Aorta (tissue), 5 donors: ENCODE data around the gene XRCC5. TPM values are rescaled to one million over a fixed set of nuclear protein-coding genes. Genes with fewer than 3 reads are reported as not detected.
"Not testable (repeated sequence)": the region's sequence is repeated elsewhere in the genome, so short reads cannot be mapped to it uniquely, and the experiment has no call there.

ENCODE experiments used
- ATAC-seq: fragments of 200-7000 bp; cut with Tn5 transposase; one replicate; pipeline ENCODE4 v1.9.1; 2022; ENCODE audit warnings: moderate library complexity; ENCODE audit not compliant: low FRiP score
- DNase-seq, 2 donors: peaks; one replicate each; pipeline ENCODE4 v3.0.0-alpha.2; 2020
- H3K27ac ChIP-seq, 2 donors: one replicate each; pipeline ENCODE4 v1.5.1; 2013; ENCODE audit warnings: low read length in 2 of 2, mild to moderate bottlenecking in 2 of 2, moderate library complexity in 2 of 2, control low read depth in 1 of 2, inconsistent platforms in 1 of 2, low read depth in 1 of 2
- H3K27me3 ChIP-seq, 2 donors: one replicate each; pipeline ENCODE4 v1.6.1; 2013; ENCODE audit warnings: control low read depth in 1 of 2, low read length in 1 of 2, mild to moderate bottlenecking in 1 of 2, moderate library complexity in 1 of 2; ENCODE audit not compliant: insufficient read depth in 2 of 2, control insufficient read depth in 1 of 2
- H3K36me3 ChIP-seq, 2 donors: one replicate each; pipeline ENCODE4 v1.6.1; 2013; ENCODE audit warnings: control low read depth in 1 of 2, low read length in 1 of 2, mild to moderate bottlenecking in 1 of 2; ENCODE audit not compliant: insufficient read depth in 2 of 2, control insufficient read depth in 1 of 2
- H3K4me1 ChIP-seq, 2 donors: one replicate each; pipeline ENCODE4 v1.6.1; 2013; ENCODE audit warnings: low read length in 2 of 2, control low read depth in 1 of 2, mild to moderate bottlenecking in 1 of 2, moderate library complexity in 1 of 2; ENCODE audit not compliant: insufficient read depth in 2 of 2, control insufficient read depth in 1 of 2
- H3K4me3 ChIP-seq, 2 donors: one replicate each; pipeline ENCODE4 v1.5.1; 2013; ENCODE audit warnings: low read length in 2 of 2, control low read depth in 1 of 2, mild to moderate bottlenecking in 1 of 2
- H3K9me3 ChIP-seq: one replicate; pipeline ENCODE4 v1.6.1; 2013; ENCODE audit warnings: mild to moderate bottlenecking, low read length; ENCODE audit not compliant: control insufficient read depth
- WGBS, 2 donors: extraction: QIAGEN DNeasy Blood & Tissue Kit; methylation state at CpG; one replicate each; pipeline ENCODE4 v1.1.7; 2013; 5-methylcytosine and 5-hydroxymethylcytosine counted together
- intact Hi-C, 2 donors: fragments of 100-400 bp; cut with DNase I; formaldehyde crosslinking; loops; one replicate each; pipeline versions ENCODE4 v1.14.2 to v1.15.0; 2022
- polyA plus RNA-seq, 2 donors: library from polyadenylated mRNA; stranded (reverse); fragments of 200-250 nt; gene quantifications; one replicate each; pipeline ENCODE4 v1.2.3, GENCODE V29; 2013
- total RNA-seq, 2 donors: library from RNA; stranded (reverse); fragmentation: NEBNext Ultra II Directional; extraction: Animal tissue kit (Norgen Biotek cat#: 25700); gene quantifications; one replicate each; pipeline ENCODE4 v1.2.1, GENCODE V29; 2021
- donor health status: healthy with polysubstance abuse.
- donor health status: Bipolar disorder and iron deficiency.
- donor health status: DM: no; HTN: no; CAD: no.
- donor health status: DM: no; HTN: no; CAD: no.
- donor health status: DM: yes; HTN: yes; CAD: no.

XRCC5 gene
- total and polyA plus RNA-seq, 4 donors: 64.0 to 189 (median 125) TPM

DNA sequence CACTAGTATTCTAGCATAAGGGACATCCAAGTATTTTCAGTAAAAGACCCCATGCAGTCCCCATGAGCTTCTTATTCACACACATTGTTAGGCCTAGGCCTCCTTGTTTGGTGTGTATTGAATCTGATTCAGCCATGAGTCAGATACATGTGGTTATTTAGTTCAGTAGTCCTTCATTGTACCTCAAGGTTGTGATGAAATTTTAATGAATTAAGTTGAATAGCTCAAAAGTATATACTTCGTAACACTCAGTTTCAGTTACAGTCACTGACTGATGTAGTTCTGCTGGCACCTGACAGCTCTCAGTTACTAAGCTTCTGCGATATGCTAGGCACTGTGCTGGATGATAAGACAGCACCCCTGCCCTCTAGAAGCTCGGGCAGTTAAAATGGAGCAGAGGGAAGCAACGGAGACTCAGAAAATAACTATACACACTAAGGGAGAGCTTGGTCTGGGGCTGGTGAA is 86.4 kb downstream of the XRCC5 start:
- no peaks in the 10 kb centered on the region for H3K9me3 ChIP-seq
- peaks cover 7 to 8% of the 10 kb centered on the region in 2 donors for H3K36me3 ChIP-seq
- ATAC-seq: no peak
- 88 to 92% methylated on average over 4 of the region's 4 CpGs for WGBS, 2 donors
- intact Hi-C loops: no loop called here
- H3K4me1 ChIP-seq: no peaks in the 10 kb centered on the region
- H3K27ac ChIP-seq: no peak overlapping the region
- DNase-seq: no peak
- no peaks in the 10 kb centered on the region for H3K27me3 ChIP-seq
- no peak overlapping the region for H3K4me3 ChIP-seq

- H3K4me1 ChIP-seq: no peaks in the 10 kb centered on the region
- H3K9me3 ChIP-seq: no peaks in the 10 kb centered on the region
- intact Hi-C loops: no loop called here
- H3K36me3 ChIP-seq: peaks cover 4 to 11% of the 10 kb centered on the region in 2 donors
- no peak overlapping the region for H3K27ac ChIP-seq
- no peaks in the 10 kb centered on the region for H3K27me3 ChIP-seq
- DNase-seq: no peak
- no peak for ATAC-seq
- no peak overlapping the region for H3K4me3 ChIP-seq
- WGBS, 2 donors: 77 to 90% methylated on average over 3 of the region's 3 CpGs
Measured at GRCh38 chr2:216201692-216202306, 92.7 kb downstream of the XRCC5 start.

- 58 to 76% methylated on average over 3 of the region's 3 CpGs for WGBS, 2 donors
- peaks cover 4 to 14% of the 10 kb centered on the region in 2 donors for H3K36me3 ChIP-seq
- intact Hi-C loops: no loop called here
Measured at GRCh38 chr2:216202626-216203250, 93.6 kb downstream of the XRCC5 start.

GRCh38 chr2:216205486-216205885 is 96.3 kb downstream of the XRCC5 start:
- no peak for DNase-seq
- H3K4me3 ChIP-seq: no peak overlapping the region
- peaks cover 7 to 11% of the 10 kb centered on the region in 2 donors for H3K36me3 ChIP-seq
- intact Hi-C loops: no loop called here
- no peaks in the 10 kb centered on the region for H3K27me3 ChIP-seq
- H3K9me3 ChIP-seq: no peaks in the 10 kb centered on the region
- ATAC-seq: no peak
- no peaks in the 10 kb centered on the region for H3K4me1 ChIP-seq
- WGBS, 2 donors: 90% methylated on average over 1 of the region's 1 CpG
- no peak overlapping the region for H3K27ac ChIP-seq

More at GRCh38 chr2:216202626-216203250, 93.6 kb downstream of the XRCC5 start:
- Histone ChIP-seq H3K4me1 (no peaks in the 10 kb centered on the region), H3K4me3 (no peak overlapping the region), H3K27me3 (no peaks in the 10 kb centered on the region), H3K27ac (no peak overlapping the region), H3K9me3 (no peaks in the 10 kb centered on the region)
- DNase-seq (no peak), ATAC-seq (no peak)

- H3K36me3 ChIP-seq: peaks cover 9 to 11% of the 10 kb centered on the region in 2 donors
- DNase-seq (no peak), ATAC-seq (no peak)
- no peaks in the 10 kb centered on the region for H3K9me3 ChIP-seq
- no peaks in the 10 kb centered on the region for H3K27me3 ChIP-seq
- intact Hi-C loops: no loop called here
- 90 to 93% methylated on average over 2 of the region's 2 CpGs for WGBS, 2 donors
- H3K4me3 ChIP-seq: no peak overlapping the region
- no peak overlapping the region for H3K27ac ChIP-seq
- no peaks in the 10 kb centered on the region for H3K4me1 ChIP-seq
Measured at GRCh38 chr2:216206041-216206703, 97.0 kb downstream of the XRCC5 start.

DNA sequence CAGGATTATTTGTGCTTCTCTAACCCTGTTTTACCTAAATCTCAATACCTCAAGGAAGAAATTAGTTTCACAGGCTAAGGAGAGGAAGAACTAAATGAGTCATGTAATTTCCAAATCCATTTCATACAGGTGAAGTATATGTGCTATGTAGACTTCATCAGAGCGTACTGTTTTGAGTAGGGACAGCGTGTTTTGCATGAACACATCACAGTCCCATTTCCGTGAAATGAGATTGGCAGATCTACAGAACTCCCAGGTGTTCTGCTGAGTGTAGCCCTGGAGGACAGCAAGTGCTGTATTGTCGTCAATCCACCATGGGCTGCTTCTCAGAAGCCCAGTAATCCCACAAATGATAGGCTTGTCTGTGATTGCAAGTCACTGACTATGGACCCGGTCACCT is 97.7 kb downstream of the XRCC5 start:
- DNase-seq: no peak
- 91 to 92% methylated on average over 5 of the region's 5 CpGs for WGBS, 2 donors
- Histone ChIP-seq H3K27me3 (no peaks in the 10 kb centered on the region), H3K36me3 (peaks cover 9 to 11% of the 10 kb centered on the region in 2 donors), H3K4me3 (no peak overlapping the region), H3K4me1 (no peaks in the 10 kb centered on the region), H3K9me3 (no peaks in the 10 kb centered on the region), H3K27ac (no peak overlapping the region)
- no peak for ATAC-seq
- intact Hi-C loops: no loop called here

DNA sequence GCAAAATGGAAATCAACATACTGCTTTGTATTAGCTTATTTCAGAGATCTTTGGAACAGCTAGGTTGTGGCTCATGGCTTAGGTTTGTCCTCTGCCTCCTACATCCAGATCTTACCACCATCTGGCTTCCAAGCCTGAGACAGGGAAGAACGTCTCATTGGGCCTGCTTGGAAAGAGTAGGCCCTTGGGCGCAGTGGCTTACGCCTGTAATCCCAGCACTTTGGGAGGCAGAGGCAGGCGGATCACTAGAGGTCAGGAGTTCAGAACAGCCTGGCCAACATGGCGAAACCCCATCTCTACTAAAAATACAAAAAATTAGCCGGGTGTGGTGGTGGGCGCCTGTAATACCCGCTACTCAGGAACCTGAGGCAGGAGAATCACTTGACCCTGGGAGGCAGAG is 99.5 kb downstream of the XRCC5 start:
- H3K36me3 ChIP-seq, intact Hi-C loops: not testable (repeated sequence)
- 94 to 95% methylated on average over 8 of the region's 8 CpGs for WGBS, 2 donors

GRCh38 chr2:216210701-216211540 is 101.8 kb downstream of the XRCC5 start:
- H3K36me3 ChIP-seq: peaks cover 2 to 4% of the 10 kb centered on the region in 2 donors
- no peaks in the 10 kb centered on the region for H3K4me1 ChIP-seq
- intact Hi-C loops: no loop called here
- no peak overlapping the region for H3K27ac ChIP-seq
- no peak overlapping the region for H3K4me3 ChIP-seq
- no peak for DNase-seq
- no peaks in the 10 kb centered on the region for H3K27me3 ChIP-seq
- H3K9me3 ChIP-seq: no peaks in the 10 kb centered on the region
- no peak for ATAC-seq
- WGBS, 2 donors: 57 to 65% methylated on average over 3 of the region's 3 CpGs

More for the DNA sequence above, 99.5 kb downstream of the XRCC5 start:
- not testable (repeated sequence) for H3K27me3 ChIP-seq, DNase-seq, H3K9me3 ChIP-seq, H3K27ac ChIP-seq, H3K4me3 ChIP-seq, H3K4me1 ChIP-seq, ATAC-seq
